ENCODE results near the gene RDH14. TPM values are rescaled to one million over a fixed set of nuclear protein-coding genes. Genes with fewer than 3 reads are reported as not detected.

The RDH14 gene
- total RNA-seq, 1 donor from 2014 or later: 18.7 TPM

DNA sequence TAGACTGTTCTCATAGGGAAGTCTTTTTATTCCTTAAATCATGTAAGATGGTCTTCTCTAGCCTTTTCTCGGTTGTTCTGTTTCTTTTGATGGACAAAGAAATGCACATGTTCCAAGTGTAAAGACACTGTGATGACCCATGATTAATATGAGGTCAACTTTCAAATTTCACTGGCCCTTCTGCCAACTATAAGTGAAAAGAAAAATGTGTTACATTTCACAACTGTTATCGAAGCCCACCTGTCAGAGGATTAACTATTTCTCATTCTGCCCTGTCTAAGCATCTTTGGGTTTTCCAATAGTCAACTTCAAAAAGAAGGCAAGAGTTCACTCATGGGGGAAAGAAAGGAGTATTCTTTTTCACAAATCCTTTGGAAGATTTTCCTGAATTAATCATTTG lies 3.3 kb downstream of the RDH14 start:
- H3K4me3 Mint-ChIP-seq: no peak overlapping the region
- intact Hi-C loops (cut with micrococcal nuclease): no loop called here
- no peaks in the 10 kb centered on the region for H3K9me3 Mint-ChIP-seq
- CTCF ChIA-PET: no interaction called here
- TF ChIP-seq, protein P1, sequence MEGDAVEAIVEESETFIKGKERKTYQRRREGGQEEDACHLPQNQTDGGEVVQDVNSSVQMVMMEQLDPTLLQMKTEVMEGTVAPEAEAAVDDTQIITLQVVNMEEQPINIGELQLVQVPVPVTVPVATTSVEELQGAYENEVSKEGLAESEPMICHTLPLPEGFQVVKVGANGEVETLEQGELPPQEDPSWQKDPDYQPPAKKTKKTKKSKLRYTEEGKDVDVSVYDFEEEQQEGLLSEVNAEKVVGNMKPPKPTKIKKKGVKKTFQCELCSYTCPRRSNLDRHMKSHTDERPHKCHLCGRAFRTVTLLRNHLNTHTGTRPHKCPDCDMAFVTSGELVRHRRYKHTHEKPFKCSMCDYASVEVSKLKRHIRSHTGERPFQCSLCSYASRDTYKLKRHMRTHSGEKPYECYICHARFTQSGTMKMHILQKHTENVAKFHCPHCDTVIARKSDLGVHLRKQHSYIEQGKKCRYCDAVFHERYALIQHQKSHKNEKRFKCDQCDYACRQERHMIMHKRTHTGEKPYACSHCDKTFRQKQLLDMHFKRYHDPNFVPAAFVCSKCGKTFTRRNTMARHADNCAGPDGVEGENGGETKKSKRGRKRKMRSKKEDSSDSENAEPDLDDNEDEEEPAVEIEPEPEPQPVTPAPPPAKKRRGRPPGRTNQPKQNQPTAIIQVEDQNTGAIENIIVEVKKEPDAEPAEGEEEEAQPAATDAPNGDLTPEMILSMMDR (IDR thresholded peaks at IDR 0.05): no peak
- H3K4me1 Mint-ChIP-seq: peaks cover 32% of the 10 kb centered on the region
- H3K36me3 Mint-ChIP-seq (ENCODE audit: low read depth): peaks cover 40% of the 10 kb centered on the region
- no peaks in the 10 kb centered on the region for H3K27me3 Mint-ChIP-seq
- H3K27ac Mint-ChIP-seq: no peak overlapping the region
- DNase-seq: no peak
- POLR2A ChIA-PET: no interaction called here
- ATAC-seq (ENCODE audit: low read depth): no peak

DNA sequence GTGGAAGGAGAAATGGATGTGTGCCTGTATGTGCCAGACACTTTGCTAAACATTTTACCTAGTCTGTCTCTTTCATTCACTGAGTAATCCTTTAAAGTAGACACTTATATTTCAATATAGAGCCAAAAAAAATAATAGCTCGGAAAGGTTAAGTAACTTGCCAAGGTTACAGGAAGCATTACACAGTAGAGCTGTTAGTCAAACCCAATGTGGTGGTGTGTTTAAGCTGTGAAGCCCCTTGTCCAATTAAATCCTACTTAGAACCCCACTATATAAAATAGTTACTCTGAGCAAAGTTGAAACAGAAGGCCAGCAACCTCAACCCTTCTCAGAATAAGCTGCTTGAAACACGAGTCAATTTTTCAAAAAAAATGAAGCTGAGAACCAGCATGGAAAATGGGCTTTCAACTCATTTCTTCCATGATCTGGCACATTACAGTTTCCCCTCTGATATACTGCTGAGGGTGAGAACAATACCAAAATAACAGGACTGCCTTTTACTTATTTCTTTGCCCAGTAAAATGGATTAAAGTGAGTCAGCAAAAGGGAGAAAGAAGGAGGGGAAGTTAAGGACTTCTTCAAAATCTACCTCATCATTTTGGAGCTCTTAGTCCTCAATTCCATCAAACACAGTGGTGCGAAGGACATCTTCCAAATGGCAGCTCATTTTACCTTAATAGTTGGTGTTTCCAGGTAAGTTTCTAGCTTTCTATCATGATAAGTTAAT lies 7.9 kb downstream of the RDH14 start:
- TF ChIP-seq, protein P1 (IDR thresholded peaks at IDR 0.05): no peak
- Mint-ChIP-seq H3K36me3 (ENCODE audit: low read depth) (peaks cover 39% of the 10 kb centered on the region), H3K9me3 (no peaks in the 10 kb centered on the region), H3K4me1 (peaks cover 16% of the 10 kb centered on the region), H3K27me3 (no peaks in the 10 kb centered on the region), H3K4me3 (no peak overlapping the region), H3K27ac (no peak overlapping the region)
- ChIA-PET POLR2A (interaction anchor here (1.4 kb wide), 1 partner anchor 8 kb away, joined by 4 read pairs; the partner anchor contains the start of gene RDH14), CTCF (interaction anchor here (1.4 kb wide), 1 partner anchor 31 kb away, joined by 4 read pairs; no protein-coding TSS in a partner anchor)
- no peak for DNase-seq
- intact Hi-C loops (cut with micrococcal nuclease): no loop called here
- no peak for ATAC-seq (ENCODE audit: low read depth)

DNA sequence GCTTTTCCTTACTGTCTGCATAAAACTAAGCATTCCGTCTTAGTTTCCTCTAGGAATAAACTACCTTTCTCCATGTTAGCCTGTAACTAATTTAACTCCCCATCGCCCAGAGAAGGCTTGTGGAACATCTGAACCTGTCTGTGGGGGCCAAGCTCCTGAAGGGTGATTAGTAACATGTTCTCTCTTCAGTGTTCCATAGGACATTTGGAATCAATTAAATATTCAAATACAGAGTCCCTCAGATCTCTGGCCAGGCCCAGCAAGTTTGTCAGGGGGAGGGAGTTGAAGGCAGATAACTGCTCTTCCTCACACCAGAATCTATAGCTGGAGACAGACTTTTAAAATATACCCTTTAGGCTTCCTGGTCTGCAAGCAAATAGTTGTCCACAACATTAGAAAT lies 8.8 kb downstream of the RDH14 start:
- ChIA-PET CTCF (no interaction called here), POLR2A (interaction anchor here (1.4 kb wide), 1 partner anchor 9 kb away, joined by 4 read pairs; the partner anchor contains the start of gene RDH14)
- DNase-seq: no peak
- ATAC-seq (ENCODE audit: low read depth): no peak
- H3K36me3 Mint-ChIP-seq (ENCODE audit: low read depth): peaks cover 35% of the 10 kb centered on the region
- peaks cover 20% of the 10 kb centered on the region for H3K4me1 Mint-ChIP-seq
- intact Hi-C loops (cut with micrococcal nuclease): no loop called here
- no peak overlapping the region for H3K27ac Mint-ChIP-seq
- no peak overlapping the region for H3K4me3 Mint-ChIP-seq
- no peaks in the 10 kb centered on the region for H3K9me3 Mint-ChIP-seq
- no peaks in the 10 kb centered on the region for H3K27me3 Mint-ChIP-seq
- TF ChIP-seq, protein P1 (IDR thresholded peaks at IDR 0.05): no peak

- Mint-ChIP-seq H3K27ac (no peak overlapping the region), H3K36me3 (ENCODE audit: low read depth) (peaks cover 35% of the 10 kb centered on the region), H3K4me1 (peaks cover 23% of the 10 kb centered on the region), H3K4me3 (no peak overlapping the region), H3K9me3 (no peaks in the 10 kb centered on the region), H3K27me3 (no peaks in the 10 kb centered on the region)
- TF ChIP-seq, protein P1 (IDR thresholded peaks at IDR 0.05): no peak
- CTCF ChIA-PET: no interaction called here
- intact Hi-C loops (cut with micrococcal nuclease): no loop called here
- no peak for ATAC-seq (ENCODE audit: low read depth)
- DNase-seq: no peak
- POLR2A ChIA-PET: no interaction called here
Measured at GRCh38 chr2:18551169-18551568, 9.3 kb downstream of the RDH14 start.

DNA sequence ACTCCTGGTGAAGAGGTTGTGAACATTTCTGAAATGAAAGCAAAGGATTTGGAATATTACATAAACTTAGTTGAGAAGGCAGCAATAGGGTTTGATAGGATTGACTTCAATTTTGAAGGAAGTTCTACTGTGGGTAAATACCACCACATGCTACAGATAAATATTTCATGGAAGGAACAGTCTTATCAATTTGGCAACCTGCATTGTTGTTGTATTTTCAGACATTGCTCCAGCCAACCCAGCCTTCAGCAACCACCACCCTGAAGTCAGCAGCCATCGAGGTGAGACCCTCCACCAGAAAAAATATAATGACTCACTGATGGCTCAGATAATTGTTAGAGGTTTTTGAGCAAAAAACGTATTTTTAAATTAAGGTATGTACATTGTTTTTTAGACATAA lies 10.0 kb downstream of the RDH14 start:
- Mint-ChIP-seq H3K36me3 (ENCODE audit: low read depth) (peaks cover 31% of the 10 kb centered on the region), H3K9me3 (no peaks in the 10 kb centered on the region), H3K27me3 (no peaks in the 10 kb centered on the region), H3K27ac (no peak overlapping the region), H3K4me3 (no peak overlapping the region), H3K4me1 (peaks cover 29% of the 10 kb centered on the region)
- ChIA-PET POLR2A (no interaction called here), CTCF (no interaction called here)
- DNase-seq (no peak), ATAC-seq (ENCODE audit: low read depth) (no peak)
- TF ChIP-seq, protein P1 (IDR thresholded peaks at IDR 0.05): no peak
- intact Hi-C loops (cut with micrococcal nuclease): no loop called here
